HG02840 (cell line): ENCODE results near the gene HIRA.
"Not testable (repeated sequence)": the region's sequence is repeated elsewhere in the genome, so short reads cannot be mapped to it uniquely, and the experiment has no call there.

ENCODE experiments used
- ATAC-seq: cut with Tn5 transposase; IDR thresholded peaks from one replicate; pipeline ENCODE4 v1.9.1; 2021; ENCODE audit warnings: mild to moderate bottlenecking, moderate library complexity, moderate number of reproducible peaks; ENCODE audit not compliant: unreplicated experiment, low FRiP score

HIRA gene

GRCh38 chr22:19393704-19394103 lies 37.8 kb downstream of the HIRA start:
- ATAC-seq, result no peak

- no peak for ATAC-seq
These were observed 44.0 kb downstream of the HIRA start for GRCh38 chr22:19387575-19387974.

- ATAC-seq, result no peak
These were observed 44.5 kb downstream of the HIRA start for GRCh38 chr22:19387038-19387437.

- ATAC-seq, result no peak
These were observed 45.3 kb downstream of the HIRA start for GRCh38 chr22:19386248-19386647.

- no peak for ATAC-seq
These were observed 46.2 kb downstream of the HIRA start for GRCh38 chr22:19385221-19385906.

- no peak for ATAC-seq
These were observed 48.2 kb downstream of the HIRA start for GRCh38 chr22:19383292-19383691.

- no peak for ATAC-seq
These were observed 49.3 kb downstream of the HIRA start for GRCh38 chr22:19382240-19382639.

- no peak for ATAC-seq
These were observed 53.2 kb downstream of the HIRA start for GRCh38 chr22:19378344-19378674.

GRCh38 chr22:19377565-19378343 lies 53.8 kb downstream of the HIRA start:
- no peak for ATAC-seq

GRCh38 chr22:19376971-19377370 lies 54.6 kb downstream of the HIRA start:
- ATAC-seq, result no peak

GRCh38 chr22:19376247-19376646 lies 55.3 kb downstream of the HIRA start:
- no peak for ATAC-seq

- no peak for ATAC-seq
These were observed 56.1 kb downstream of the HIRA start for GRCh38 chr22:19375435-19375834.

GRCh38 chr22:19374410-19374809 lies 57.1 kb downstream of the HIRA start:
- no peak for ATAC-seq

- ATAC-seq, result no peak
These were observed 58.1 kb downstream of the HIRA start for GRCh38 chr22:19373450-19373849.

GRCh38 chr22:19371893-19372292 lies 59.6 kb downstream of the HIRA start:
- no peak for ATAC-seq

- ATAC-seq, result no peak
These were observed 62.7 kb downstream of the HIRA start for GRCh38 chr22:19368876-19369275.

- no peak for ATAC-seq
These were observed 63.7 kb downstream of the HIRA start for GRCh38 chr22:19367763-19368367.

- not testable (repeated sequence) for ATAC-seq
These were observed 68.0 kb downstream of the HIRA start for GRCh38 chr22:19363541-19363940.

GRCh38 chr22:19361501-19362103 lies 69.9 kb downstream of the HIRA start:
- peak; percentile 83 for ATAC-seq

- no peak for ATAC-seq
These were observed 70.7 kb downstream of the HIRA start for GRCh38 chr22:19360862-19361261.

GRCh38 chr22:19360300-19360792 lies 71.2 kb downstream of the HIRA start:
- no peak for ATAC-seq
